Measurements from ENCODE around the gene ARSA.
"Not testable (repeated sequence)": the region's sequence is repeated elsewhere in the genome, so short reads cannot be mapped to it uniquely, and the experiment has no call there.

The ARSA gene

DNA sequence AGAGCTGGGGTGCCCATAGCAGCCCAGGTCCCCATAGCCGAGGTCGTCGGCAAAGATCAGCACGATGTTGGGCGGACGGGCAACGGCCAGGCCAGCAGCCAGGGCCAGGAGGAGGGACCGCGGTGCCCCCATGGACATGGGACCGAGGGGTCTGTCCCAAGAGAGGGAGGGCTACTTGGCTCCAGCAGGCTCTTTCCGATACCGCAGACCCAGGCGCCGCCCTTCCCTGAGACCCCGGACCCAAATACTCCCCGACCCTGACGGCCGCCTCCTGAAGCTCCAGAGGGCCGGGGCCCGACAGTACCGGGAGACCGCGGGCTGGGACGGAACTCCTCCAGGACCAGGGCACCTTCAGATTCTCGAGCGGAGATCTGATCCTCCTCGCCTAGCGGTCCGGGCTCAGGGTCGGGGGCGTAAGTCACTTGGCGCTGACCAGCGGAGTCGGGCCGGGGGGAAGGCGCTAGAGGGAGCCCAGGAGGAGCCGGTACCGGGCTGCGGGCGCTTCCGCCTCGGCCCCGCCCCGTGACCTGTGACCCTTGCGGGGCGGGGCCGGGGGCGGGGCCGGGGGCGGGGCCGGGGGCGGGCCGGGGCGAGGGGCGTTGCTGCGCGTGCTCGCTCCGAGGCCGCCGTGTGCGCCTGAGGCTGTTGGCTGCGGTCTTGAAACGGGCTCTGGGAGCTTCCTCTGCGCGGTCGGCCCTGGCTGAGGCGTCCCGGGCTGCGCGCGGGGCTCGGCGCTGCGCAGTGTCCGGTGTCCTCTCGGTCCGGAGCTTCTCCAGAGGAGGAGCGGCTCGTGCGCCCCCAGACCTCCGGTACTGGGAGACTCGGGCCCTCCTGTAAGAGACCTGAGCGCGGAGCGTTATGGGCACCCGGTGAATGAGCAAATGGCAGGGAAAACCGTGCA, at the start of gene ARSA:
TSS of gene ARSA (minus strand) at position 511 of the 901 bp plus-strand sequence. CDS start at position 138, 373 bp downstream.
- DNase-seq, result peak; percentile 16

DNA sequence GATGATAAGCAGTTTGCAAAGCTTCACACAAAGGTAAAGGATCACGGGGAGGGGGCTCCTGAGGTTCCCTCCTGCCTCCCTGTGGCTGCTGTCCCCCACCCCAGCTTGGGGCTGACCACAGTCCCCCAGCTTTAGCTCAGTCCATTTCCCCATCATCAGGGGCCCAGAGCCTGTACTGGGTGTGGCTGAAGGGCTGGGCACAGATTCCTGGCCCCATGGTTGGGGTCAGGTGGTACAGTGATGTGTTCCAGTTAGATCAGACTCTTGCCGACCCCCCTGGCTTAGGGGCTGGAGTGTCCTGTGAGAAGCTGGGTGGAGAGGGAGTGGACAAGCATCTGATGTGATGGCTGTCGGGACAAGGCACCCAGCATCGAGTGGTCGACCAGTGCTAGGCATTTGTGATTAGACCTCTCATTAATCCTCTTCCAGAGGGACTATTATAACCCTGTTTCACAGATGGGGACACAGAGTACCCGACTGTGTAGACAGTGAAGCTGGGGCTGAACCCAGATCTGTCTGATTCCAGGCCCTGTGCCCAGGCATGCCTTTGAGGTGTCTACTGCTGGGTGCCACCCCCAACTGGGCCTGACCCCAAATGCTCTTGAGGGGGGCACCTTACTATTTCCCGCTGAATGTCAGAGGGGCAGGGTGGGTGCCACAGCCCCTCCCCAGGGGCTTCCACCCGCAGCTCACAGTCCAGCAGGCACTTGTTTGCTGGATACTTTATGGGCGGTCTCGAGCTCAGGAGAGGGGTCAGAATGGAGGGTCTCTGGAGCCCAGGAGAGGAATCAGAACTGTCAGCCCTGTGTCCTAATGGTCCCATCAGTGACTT, 48.9 kb upstream of the ARSA start:
- no peak for DNase-seq

- DNase-seq, result no peak
These were observed 48.3 kb upstream of the ARSA start for GRCh38 chr22:50676180-50676636.

- no peak for DNase-seq
These were observed 47.7 kb upstream of the ARSA start for GRCh38 chr22:50675553-50676179.

GRCh38 chr22:50674606-50675552, 46.9 kb upstream of the ARSA start:
- no peak for DNase-seq

DNA sequence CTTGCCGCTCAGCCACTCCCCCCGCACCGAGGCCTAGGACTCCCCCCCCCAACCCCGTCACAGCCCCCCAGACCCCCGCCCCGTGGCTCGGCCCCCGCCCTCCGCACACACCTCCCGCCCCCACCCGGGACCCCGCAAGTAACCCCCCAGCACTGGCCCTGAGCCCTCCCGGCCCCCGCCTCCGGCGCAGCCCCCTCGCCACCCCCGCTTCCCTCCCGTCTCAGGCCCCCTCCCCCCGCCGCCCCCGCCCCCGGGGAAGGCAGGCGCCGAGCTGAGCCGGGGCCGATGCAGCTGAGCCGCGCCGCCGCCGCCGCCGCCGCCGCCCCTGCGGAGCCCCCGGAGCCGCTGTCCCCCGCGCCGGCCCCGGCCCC, 46.2 kb upstream of the ARSA start:
- DNase-seq, result no peak

- DNase-seq, result no peak
These were observed 45.5 kb upstream of the ARSA start for GRCh38 chr22:50673231-50674129.

GRCh38 chr22:50672471-50673230, 44.7 kb upstream of the ARSA start, which contains the start of gene SHANK3:
Gene SHANK3 (plus strand): TSS chr22:50672823.
- DNase-seq, result no peak

GRCh38 chr22:50672041-50672440, 44.1 kb upstream of the ARSA start:
- no peak for DNase-seq

DNA sequence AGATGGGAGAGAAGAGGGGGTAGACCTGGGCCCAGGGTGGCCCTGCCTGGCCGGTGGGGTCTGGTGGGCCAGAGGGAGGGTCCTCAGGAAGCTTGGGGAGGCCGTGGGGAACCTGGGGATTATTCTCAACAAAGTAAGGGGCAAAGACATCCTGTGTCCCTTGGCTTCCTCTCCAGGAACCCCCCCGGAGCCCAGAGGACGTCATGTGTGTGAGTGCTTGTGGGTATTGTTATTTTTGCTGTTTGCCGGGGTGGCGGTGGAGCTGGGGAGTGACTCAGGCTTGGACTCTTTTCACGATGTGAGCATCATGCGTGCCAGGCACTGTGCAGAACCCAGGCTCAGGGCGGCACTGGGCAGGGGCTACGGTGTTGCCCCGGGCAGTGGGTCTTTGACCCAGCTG, 43.7 kb upstream of the ARSA start:
- no peak for DNase-seq

- DNase-seq, result no peak
These were observed 43.1 kb upstream of the ARSA start for GRCh38 chr22:50670914-50671538.

GRCh38 chr22:50670513-50670912, 42.6 kb upstream of the ARSA start:
- no peak for DNase-seq

DNA sequence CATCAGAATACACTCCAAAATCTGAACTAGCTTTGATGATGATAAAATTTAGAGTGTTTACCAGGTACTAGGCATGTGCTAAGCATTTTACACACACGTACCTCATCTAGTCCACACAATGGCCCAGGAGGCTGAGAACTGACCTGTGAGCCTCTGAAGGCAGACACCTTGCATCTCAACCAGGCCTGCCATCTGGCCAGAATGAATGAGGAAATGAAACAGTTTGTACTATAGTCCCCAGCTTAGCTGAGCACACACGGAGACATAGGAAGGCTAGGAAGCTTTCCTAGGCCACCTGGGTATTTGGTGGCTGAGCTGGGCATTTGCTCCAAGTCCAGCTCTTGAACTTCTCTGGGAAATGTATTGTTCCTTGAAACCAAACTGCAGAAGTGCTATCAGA, 37.8 kb upstream of the ARSA start:
- no peak for DNase-seq

DNA sequence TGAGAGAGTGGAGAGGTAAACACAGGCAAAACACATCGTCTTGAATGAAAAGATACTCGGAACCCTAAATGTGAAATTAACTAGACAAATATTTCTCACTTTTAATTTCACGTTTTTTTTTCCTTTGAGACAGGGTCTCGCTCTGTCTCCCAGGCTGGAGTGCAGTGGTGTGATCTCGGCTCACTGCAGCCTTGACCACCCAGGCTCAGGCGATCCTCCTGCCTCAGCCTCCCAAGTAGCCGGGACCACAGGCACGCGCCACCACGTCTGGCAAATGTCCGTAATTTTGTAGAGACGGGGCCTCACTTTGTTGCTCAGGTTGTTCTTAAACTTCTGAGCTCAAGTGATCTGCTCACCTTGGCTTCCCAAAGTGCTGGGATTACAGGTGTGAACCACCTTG, 37.3 kb upstream of the ARSA start:
- no peak for DNase-seq

GRCh38 chr22:50660306-50660705, 32.4 kb upstream of the ARSA start:
- no peak for DNase-seq

DNA sequence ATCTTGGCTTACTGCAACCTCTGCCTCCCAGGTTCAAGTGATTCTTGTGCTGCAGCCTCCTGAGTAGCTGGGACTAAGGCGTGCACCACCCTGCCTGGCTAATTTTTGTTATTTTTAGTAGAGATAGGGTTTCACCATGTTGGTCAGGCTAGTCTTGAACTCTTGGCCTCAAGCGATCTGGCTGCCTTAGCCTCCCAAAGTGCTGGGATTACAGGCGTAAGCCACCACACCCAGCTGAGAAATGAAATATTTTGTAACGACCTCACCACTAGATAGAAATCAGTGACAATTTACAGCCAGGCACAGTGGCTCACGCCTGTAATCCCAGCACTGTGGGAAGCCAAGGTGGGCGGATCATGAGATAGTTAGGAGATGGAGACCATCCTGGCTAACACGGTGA, 31.8 kb upstream of the ARSA start:
- DNase-seq, result not testable (repeated sequence)

- no peak for DNase-seq
These were observed 30.0 kb upstream of the ARSA start for GRCh38 chr22:50657925-50658324.

DNA sequence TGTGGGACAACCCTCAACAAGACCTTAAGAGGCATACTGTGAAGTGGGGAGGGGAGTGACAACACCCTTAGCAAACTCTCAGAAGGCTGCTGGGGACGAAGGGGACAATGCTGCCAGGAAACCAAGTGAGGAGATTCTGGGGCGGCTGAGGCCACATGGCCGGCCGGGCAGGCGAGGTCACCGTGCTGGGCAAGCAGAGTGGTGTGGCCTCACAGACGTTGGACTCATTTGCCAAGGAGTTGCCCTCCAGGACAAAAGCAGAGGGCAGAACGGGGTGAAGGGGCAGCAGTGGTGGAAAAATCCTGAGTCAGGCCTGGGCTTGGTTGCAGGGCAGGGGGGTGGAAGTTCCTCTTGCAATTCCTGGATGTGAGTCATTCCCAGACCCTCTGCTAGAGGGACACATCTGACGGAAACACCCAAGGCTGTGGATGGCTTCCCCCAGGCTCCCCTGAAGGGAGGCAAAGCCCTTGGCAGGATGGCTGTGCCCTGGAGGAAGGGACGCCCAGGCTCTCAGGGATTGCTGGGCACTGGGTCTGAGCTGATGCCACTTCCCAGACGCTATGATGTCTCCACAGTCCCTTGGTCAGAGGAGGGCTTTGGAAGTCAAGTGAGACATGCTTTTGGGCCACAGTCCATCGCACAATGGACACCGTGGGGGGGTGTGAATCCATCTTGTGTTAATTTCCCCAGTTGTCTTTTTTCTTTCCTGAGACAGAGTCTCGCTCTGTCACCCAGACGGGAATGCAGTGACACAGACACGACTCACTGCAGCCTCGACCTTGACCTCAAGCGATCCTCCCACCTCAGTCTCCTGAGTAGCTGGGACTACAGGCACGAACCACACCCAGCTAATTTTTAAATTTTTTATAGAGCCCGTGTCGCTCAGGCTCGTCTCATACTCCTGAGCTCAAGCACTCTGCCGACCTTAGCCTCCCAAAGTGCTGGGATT, 28.4 kb upstream of the ARSA start:
- no peak for DNase-seq

DNA sequence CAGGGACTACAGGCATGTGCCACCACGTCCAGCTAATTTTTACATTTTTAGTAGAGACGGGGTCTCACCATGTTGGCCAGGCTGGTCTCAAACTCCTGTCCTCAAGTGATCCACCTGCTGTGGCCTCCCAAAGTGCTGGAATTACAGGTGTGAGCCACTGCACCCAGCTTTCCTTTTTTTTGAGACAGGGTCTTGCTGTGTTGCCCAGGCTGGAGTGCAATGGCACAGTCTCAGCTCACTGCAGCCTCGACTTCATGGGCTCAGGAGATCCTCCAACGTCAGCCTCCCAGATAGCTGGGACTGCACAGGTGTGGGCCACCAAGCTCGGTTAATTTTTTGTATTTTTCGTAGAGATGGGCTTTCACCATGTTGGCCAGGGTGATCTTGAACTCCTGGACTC, 26.7 kb upstream of the ARSA start:
- not testable (repeated sequence) for DNase-seq

Data from NCI-H2029 (cell line).